Sigmoid colon (tissue), 4 donors: ENCODE measurements around the gene PILRA.

Experiments
- EP300 ChIP-seq, 4 donors: sonication (generic); formaldehyde crosslinking; IDR thresholded peaks; one replicate each; pipeline ENCODE4 v1.6.1; 2017; ENCODE audit warnings: antibody characterized with exemption in 4 of 4
- POLR2A ChIP-seq, 2 donors: fragments of 450-650 bp; IDR thresholded peaks; one replicate each; pipeline ENCODE4 v1.6.1; 2016; ENCODE audit warnings: antibody characterized with exemption in 2 of 2, mild to moderate bottlenecking in 2 of 2, moderate library complexity in 2 of 2
- POLR2AphosphoS5 ChIP-seq, 4 donors: sonication (generic); formaldehyde crosslinking; IDR thresholded peaks; one replicate each; pipeline ENCODE4 v1.6.1; 2017; ENCODE audit warnings: antibody characterized with exemption in 4 of 4
- TF ChIP-seq, protein P1 (sequence below), 4 experiments: fragments of 450-650 bp in 3 of 4; fragments of 200-600 bp in 1 of 4; IDR thresholded peaks; one replicate each; pipeline ENCODE4 v1.5.1; 2016 to 2019; ENCODE audit warnings: antibody characterized with exemption in 4 of 4, mild to moderate bottlenecking in 3 of 4, moderate library complexity in 2 of 4

GRCh38 chr7:100397315-100398081, 24.2 kb downstream of the PILRA start:
- TF ChIP-seq, protein P1, sequence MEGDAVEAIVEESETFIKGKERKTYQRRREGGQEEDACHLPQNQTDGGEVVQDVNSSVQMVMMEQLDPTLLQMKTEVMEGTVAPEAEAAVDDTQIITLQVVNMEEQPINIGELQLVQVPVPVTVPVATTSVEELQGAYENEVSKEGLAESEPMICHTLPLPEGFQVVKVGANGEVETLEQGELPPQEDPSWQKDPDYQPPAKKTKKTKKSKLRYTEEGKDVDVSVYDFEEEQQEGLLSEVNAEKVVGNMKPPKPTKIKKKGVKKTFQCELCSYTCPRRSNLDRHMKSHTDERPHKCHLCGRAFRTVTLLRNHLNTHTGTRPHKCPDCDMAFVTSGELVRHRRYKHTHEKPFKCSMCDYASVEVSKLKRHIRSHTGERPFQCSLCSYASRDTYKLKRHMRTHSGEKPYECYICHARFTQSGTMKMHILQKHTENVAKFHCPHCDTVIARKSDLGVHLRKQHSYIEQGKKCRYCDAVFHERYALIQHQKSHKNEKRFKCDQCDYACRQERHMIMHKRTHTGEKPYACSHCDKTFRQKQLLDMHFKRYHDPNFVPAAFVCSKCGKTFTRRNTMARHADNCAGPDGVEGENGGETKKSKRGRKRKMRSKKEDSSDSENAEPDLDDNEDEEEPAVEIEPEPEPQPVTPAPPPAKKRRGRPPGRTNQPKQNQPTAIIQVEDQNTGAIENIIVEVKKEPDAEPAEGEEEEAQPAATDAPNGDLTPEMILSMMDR (IDR thresholded peaks at IDR 0.05), result no peak
- no peak for TF ChIP-seq POLR2A (IDR thresholded peaks at IDR 0.05)
- no peak for TF ChIP-seq POLR2AphosphoS5 (IDR thresholded peaks at IDR 0.05)
- no peak for TF ChIP-seq EP300 (IDR thresholded peaks at IDR 0.05)
